ENCODE results near the gene SDK1.

- TF ChIP-seq ARID4B (CRISPR knock-in tag; IDR thresholded peaks at IDR 0.05; ENCODE audit: borderline replicate concordance): no peak
- no peak for TF ChIP-seq STAT6 (CRISPR knock-in tag; conservative IDR thresholded peaks at IDR 0.05; ENCODE audit: low read depth)
- no peak for TF ChIP-seq CTCF (IDR thresholded peaks at IDR 0.05)
- TF ChIP-seq PRDM15 (CRISPR knock-in tag; IDR thresholded peaks at IDR 0.05): no peak
- TF ChIP-seq ZSCAN18 (CRISPR knock-in tag; IDR thresholded peaks at IDR 0.05): no peak
- TF ChIP-seq ZNF138 (CRISPR knock-in tag; conservative IDR thresholded peaks at IDR 0.05): no peak
- no peak for TF ChIP-seq ZNF416 (CRISPR knock-in tag; IDR thresholded peaks at IDR 0.05)
Observed at GRCh38 chr7:3569643-3570042, 268.6 kb downstream of the SDK1 start.

All from WTC11 (cell line).